Activated naive CD8-positive, alpha-beta T cell treated with anti-CD3 and anti-CD28 coated beads for 36 hours (primary cell): Measurements from ENCODE around the gene LRP5. TPM values are rescaled to one million over a fixed set of nuclear protein-coding genes. Genes with fewer than 3 reads are reported as not detected.

Experiments used
- DNase-seq: peaks from one replicate; pipeline ENCODE4 v3.0.0; 2021
- H3K27ac Mint-ChIP-seq: one replicate; pipeline ENCODE4 v1.8.0; 2022; ENCODE audit warnings: mild to moderate bottlenecking, moderate library complexity, mixed read lengths
- H3K27me3 Mint-ChIP-seq: one replicate; pipeline ENCODE4 v1.8.0; 2022; ENCODE audit warnings: mild to moderate bottlenecking, mixed read lengths
- H3K36me3 Mint-ChIP-seq: one replicate; pipeline ENCODE4 v1.8.0; 2021; ENCODE audit warnings: mild to moderate bottlenecking, mixed read lengths
- H3K4me1 Mint-ChIP-seq: one replicate; pipeline ENCODE4 v1.8.0; 2021; ENCODE audit warnings: mixed read lengths
- H3K4me3 Mint-ChIP-seq: one replicate; pipeline ENCODE4 v1.8.0; 2022; ENCODE audit warnings: mild to moderate bottlenecking, moderate library complexity, mixed read lengths
- H3K9me3 Mint-ChIP-seq: one replicate; pipeline ENCODE4 v1.8.0; 2022; ENCODE audit warnings: mixed read lengths
- total RNA-seq, 2 experiments: library from RNA; stranded (reverse); gene quantifications; one replicate each; pipeline ENCODE4 v1.2.3, GENCODE V29; 2021

Gene LRP5
- total RNA-seq, 2 experiments from 2014 or later: 12.7 to 15.4 TPM

GRCh38 chr11:68403424-68403823 is 91.0 kb downstream of the LRP5 start:
- DNase-seq: no peak
- no peaks in the 10 kb centered on the region for H3K4me1 Mint-ChIP-seq
- peaks cover 2% of the 10 kb centered on the region for H3K36me3 Mint-ChIP-seq
- no peak overlapping the region for H3K27ac Mint-ChIP-seq
- no peaks in the 10 kb centered on the region for H3K27me3 Mint-ChIP-seq
- no peak overlapping the region for H3K4me3 Mint-ChIP-seq
- no peaks in the 10 kb centered on the region for H3K9me3 Mint-ChIP-seq

- Mint-ChIP-seq H3K36me3 (peaks cover 3% of the 10 kb centered on the region), H3K27me3 (no peaks in the 10 kb centered on the region), H3K4me3 (no peak overlapping the region), H3K4me1 (no peaks in the 10 kb centered on the region), H3K9me3 (no peaks in the 10 kb centered on the region), H3K27ac (no peak overlapping the region)
- DNase-seq: no peak
Observed at GRCh38 chr11:68403831-68404230, 91.4 kb downstream of the LRP5 start.

- H3K9me3 Mint-ChIP-seq: no peaks in the 10 kb centered on the region
Observed at GRCh38 chr11:68406324-68407313, 94.2 kb downstream of the LRP5 start.

GRCh38 chr11:68408512-68408911 is 96.1 kb downstream of the LRP5 start:
- Mint-ChIP-seq H3K9me3 (no peaks in the 10 kb centered on the region), H3K36me3 (peaks cover 3% of the 10 kb centered on the region), H3K27ac (no peak overlapping the region), H3K4me3 (no peak overlapping the region), H3K27me3 (no peaks in the 10 kb centered on the region), H3K4me1 (no peaks in the 10 kb centered on the region)
- no peak for DNase-seq

More at GRCh38 chr11:68406324-68407313, 94.2 kb downstream of the LRP5 start:
- Mint-ChIP-seq H3K4me3 (no peak overlapping the region), H3K27ac (no peak overlapping the region), H3K4me1 (no peaks in the 10 kb centered on the region), H3K27me3 (no peaks in the 10 kb centered on the region), H3K36me3 (peaks cover 3% of the 10 kb centered on the region)
- DNase-seq: no peak

- no peaks in the 10 kb centered on the region for H3K4me1 Mint-ChIP-seq
- no peaks in the 10 kb centered on the region for H3K27me3 Mint-ChIP-seq
- no peak overlapping the region for H3K27ac Mint-ChIP-seq
- no peak overlapping the region for H3K4me3 Mint-ChIP-seq
- DNase-seq: no peak
- no peaks in the 10 kb centered on the region for H3K9me3 Mint-ChIP-seq
- H3K36me3 Mint-ChIP-seq: peaks cover 3% of the 10 kb centered on the region
Observed at GRCh38 chr11:68409748-68410344, 97.5 kb downstream of the LRP5 start.

- Mint-ChIP-seq H3K4me3 (no peak overlapping the region), H3K9me3 (no peaks in the 10 kb centered on the region), H3K27me3 (no peaks in the 10 kb centered on the region), H3K27ac (no peak overlapping the region), H3K36me3 (peaks cover 3% of the 10 kb centered on the region), H3K4me1 (no peaks in the 10 kb centered on the region)
- DNase-seq: no peak
Observed at GRCh38 chr11:68411501-68411991, 99.2 kb downstream of the LRP5 start.

GRCh38 chr11:68412593-68413475 is 100.4 kb downstream of the LRP5 start:
- Mint-ChIP-seq H3K9me3 (no peaks in the 10 kb centered on the region), H3K27ac (no peak overlapping the region), H3K27me3 (no peaks in the 10 kb centered on the region), H3K36me3 (peaks cover 2% of the 10 kb centered on the region), H3K4me3 (no peak overlapping the region), H3K4me1 (no peaks in the 10 kb centered on the region)
- no peak for DNase-seq

GRCh38 chr11:68413591-68413999 is 101.2 kb downstream of the LRP5 start:
- H3K4me1 Mint-ChIP-seq: no peaks in the 10 kb centered on the region
- no peaks in the 10 kb centered on the region for H3K27me3 Mint-ChIP-seq
- peaks cover under 1% of the 10 kb centered on the region for H3K36me3 Mint-ChIP-seq
- no peak overlapping the region for H3K4me3 Mint-ChIP-seq
- H3K9me3 Mint-ChIP-seq: no peaks in the 10 kb centered on the region
- no peak for DNase-seq
- H3K27ac Mint-ChIP-seq: no peak overlapping the region

- no peak for DNase-seq
- Mint-ChIP-seq H3K27ac (no peak overlapping the region), H3K4me1 (no peaks in the 10 kb centered on the region), H3K4me3 (no peak overlapping the region), H3K9me3 (no peaks in the 10 kb centered on the region), H3K36me3 (no peaks in the 10 kb centered on the region), H3K27me3 (no peaks in the 10 kb centered on the region)
Observed at GRCh38 chr11:68414496-68415221, 102.3 kb downstream of the LRP5 start.

- DNase-seq: no peak
- no peak overlapping the region for H3K27ac Mint-ChIP-seq
- no peaks in the 10 kb centered on the region for H3K4me1 Mint-ChIP-seq
- H3K27me3 Mint-ChIP-seq: no peaks in the 10 kb centered on the region
- no peaks in the 10 kb centered on the region for H3K9me3 Mint-ChIP-seq
- H3K36me3 Mint-ChIP-seq: peaks cover 5% of the 10 kb centered on the region
- H3K4me3 Mint-ChIP-seq: no peak overlapping the region
Observed at GRCh38 chr11:68416070-68416578, 103.7 kb downstream of the LRP5 start.

GRCh38 chr11:68418648-68419047 is 106.3 kb downstream of the LRP5 start:
- no peaks in the 10 kb centered on the region for H3K9me3 Mint-ChIP-seq
- H3K4me1 Mint-ChIP-seq: no peaks in the 10 kb centered on the region
- H3K27ac Mint-ChIP-seq: no peak overlapping the region
- H3K4me3 Mint-ChIP-seq: no peak overlapping the region
- H3K36me3 Mint-ChIP-seq: peaks cover 5% of the 10 kb centered on the region
- DNase-seq: no peak
- H3K27me3 Mint-ChIP-seq: no peaks in the 10 kb centered on the region

GRCh38 chr11:68420171-68420570 is 107.8 kb downstream of the LRP5 start:
- no peak overlapping the region for H3K27ac Mint-ChIP-seq
- H3K9me3 Mint-ChIP-seq: no peaks in the 10 kb centered on the region
- peaks cover 5% of the 10 kb centered on the region for H3K36me3 Mint-ChIP-seq
- H3K4me3 Mint-ChIP-seq: no peak overlapping the region
- no peaks in the 10 kb centered on the region for H3K27me3 Mint-ChIP-seq
- no peak for DNase-seq
- H3K4me1 Mint-ChIP-seq: no peaks in the 10 kb centered on the region

- Mint-ChIP-seq H3K9me3 (peaks cover 2% of the 10 kb centered on the region), H3K4me3 (no peak overlapping the region), H3K27ac (no peak overlapping the region), H3K36me3 (peaks cover 18% of the 10 kb centered on the region), H3K27me3 (no peaks in the 10 kb centered on the region), H3K4me1 (no peaks in the 10 kb centered on the region)
- DNase-seq: no peak
Observed at GRCh38 chr11:68423481-68423880, 111.1 kb downstream of the LRP5 start.

- Mint-ChIP-seq H3K27me3 (no peaks in the 10 kb centered on the region), H3K27ac (no peak overlapping the region), H3K4me3 (no peak overlapping the region), H3K9me3 (peaks cover 6% of the 10 kb centered on the region), H3K4me1 (no peaks in the 10 kb centered on the region), H3K36me3 (peaks cover 23% of the 10 kb centered on the region)
- DNase-seq: no peak
Observed at GRCh38 chr11:68424101-68424632, 111.8 kb downstream of the LRP5 start.
